OCI-LY7 (cell line): Measurements from ENCODE around the gene PPEF2. TPM values are rescaled to one million over a fixed set of nuclear protein-coding genes. Genes with fewer than 3 reads are reported as not detected.

ENCODE experiments used
- Bru-seq: library from RNA; stranded (reverse); fragments of 400-500 nt; gene quantifications from one replicate; lab custom pipeline; 2021; lab: Mats Ljungman, UMichigan
- BruChase-seq, 2 experiments: library from RNA; stranded (reverse); fragments of 400-500 nt; gene quantifications; one replicate each; lab custom pipeline; 2021; lab: Mats Ljungman, UMichigan
- BruUV-seq: library from RNA; stranded (reverse); fragments of 400-500 nt; replicated peaks from 2 replicates; lab custom pipeline; 2021; lab: Mats Ljungman, UMichigan
- CTCF ChIA-PET: fragments of 300-600 bp; sonication (Branson Sonifier 250); formaldehyde crosslinking; loops from one replicate; lab custom pipeline; 2022; ENCODE audit warnings: antibody characterized with exemption; ENCODE audit not compliant: unreplicated experiment; lab: Charles Lee
- POLR2A ChIA-PET: fragments of 300-600 bp; sonication (Branson Sonifier 250); formaldehyde crosslinking; loops from one replicate; lab custom pipeline; 2022; ENCODE audit warnings: antibody characterized with exemption; lab: Charles Lee
- DNase-seq: peaks from one replicate; pipeline ENCODE4 v3.0.0-alpha.2; 2015; ENCODE audit warnings: low spot score
- H2AFZ ChIP-seq: fragments of 200-600 bp; sonication (generic), shearing (Covaris generic); 2 replicates; pipeline ENCODE4 v1.6.1; 2014; ENCODE audit warnings: mild to moderate bottlenecking, antibody characterized with exemption, low read length, moderate library complexity
- H3K27ac ChIP-seq: fragments of 200-600 bp; sonication (generic); 2 replicates; pipeline ENCODE4 v1.5.1; 2014; ENCODE audit warnings: mixed run types, low read depth, mild to moderate bottlenecking, moderate library complexity, low read length, inconsistent platforms; ENCODE audit not compliant: poor library complexity, severe bottlenecking
- H3K36me3 ChIP-seq: fragments of 200-600 bp; sonication (generic); 2 replicates; pipeline ENCODE4 v1.6.1; 2014; ENCODE audit warnings: mild to moderate bottlenecking, antibody characterized with exemption, low read length, moderate library complexity, mixed read lengths; ENCODE audit not compliant: insufficient read depth
- H3K4me1 ChIP-seq: fragments of 200-600 bp; sonication (generic); 2 replicates; pipeline ENCODE4 v1.5.1; 2014; ENCODE audit warnings: mild to moderate bottlenecking, low read length; ENCODE audit not compliant: insufficient read depth, poor library complexity, severe bottlenecking
- H3K4me2 ChIP-seq: fragments of 200-600 bp; sonication (generic); 2 replicates; pipeline ENCODE4 v1.6.1; 2014; ENCODE audit warnings: mild to moderate bottlenecking, low read length
- H3K4me3 ChIP-seq: fragments of 200-600 bp; sonication (generic); 2 replicates; pipeline ENCODE4 v1.5.1; 2014; ENCODE audit warnings: mild to moderate bottlenecking, low read depth, low read length; ENCODE audit not compliant: poor library complexity, severe bottlenecking
- H3K79me2 ChIP-seq: fragments of 200-600 bp; sonication (generic); 2 replicates; pipeline ENCODE4 v1.6.1; 2016; ENCODE audit warnings: low read depth, mild to moderate bottlenecking, low read length, moderate library complexity, mixed read lengths; ENCODE audit not compliant: insufficient read depth
- H3K9me2 ChIP-seq: fragments of 200-600 bp; sonication (generic); 2 replicates; pipeline ENCODE4 v1.6.1; 2016; ENCODE audit warnings: mild to moderate bottlenecking, low read length, mixed read lengths; ENCODE audit not compliant: insufficient read depth
- H3K9me3 ChIP-seq: fragments of 200-600 bp; sonication (generic); 2 replicates; pipeline ENCODE4 v1.6.1; 2014; ENCODE audit warnings: mild to moderate bottlenecking, mixed run types, low read length, mixed read lengths
- H4K20me1 ChIP-seq: fragments of 200-600 bp; sonication (generic); 2 replicates; pipeline ENCODE4 v1.6.1; 2014; ENCODE audit warnings: mild to moderate bottlenecking, antibody characterized with exemption, low read length, moderate library complexity, mixed read lengths; ENCODE audit not compliant: insufficient read depth
- CTCF ChIP-seq: fragments of 200-600 bp; sonication (generic); conservative IDR thresholded peaks from 2 replicates; pipeline ENCODE4 v1.5.1; 2014; ENCODE audit warnings: mild to moderate bottlenecking, antibody characterized with exemption, low read length, moderate library complexity, mixed read lengths
- EZH2phosphoT487 ChIP-seq: fragments of 200-600 bp; sonication (generic); IDR thresholded peaks from 2 replicates; pipeline ENCODE4 v1.6.1; 2018; ENCODE audit warnings: low read depth, borderline replicate concordance, mild to moderate bottlenecking, mixed run types, antibody characterized with exemption, low read length, moderate library complexity, mixed read lengths
- intact Hi-C: fragments of 100-400 bp; cut with micrococcal nuclease; formaldehyde crosslinking; loops from one replicate; pipeline ENCODE4 v1.10.0; 2022; ENCODE audit not compliant: unreplicated experiment
- long read RNA-seq: library from polyadenylated mRNA; stranded (forward); transcript quantifications from one replicate; pipeline ENCODE4 v2.0.0, GENCODE V29; 2022
- total RNA-seq, 2 experiments: library from RNA; depleted of rRNA in 1 of 2; stranded (reverse); fragments of >200 nt in 1 of 2; shearing (Covaris generic) in 1 of 2; gene quantifications; 2 replicates each; pipeline ENCODE4 v1.2.3, GENCODE V29; 2014 to 2022

PPEF2 gene
- total RNA-seq (2014; rRNA removed; shearing (Covaris generic)) (not detected in 2 replicates), total RNA-seq (2022) (0.42 TPM in 1 of 2 replicates, not detected in the other), Bru-seq, nascent RNA (percentile 3 among the genes with signal in this experiment), BruChase-seq, experiment 1, labeled RNA remaining after a 6-hour chase (percentile 8 among the genes with signal in this experiment), BruChase-seq, experiment 2, labeled RNA remaining after a 2-hour chase (percentile 9 among the genes with signal in this experiment)
- long read RNA-seq, result 0 reads

GRCh38 chr4:75902352-75902751, at the start of gene PPEF2:
TSS of gene PPEF2 (minus strand) at chr4:75902452. CDS start at chr4:75896325, 6,127 bp downstream.
- BruUV-seq, result no TSS peak
- Histone ChIP-seq H3K4me1 (peaks cover 14% of the 10 kb centered on the region), H3K27ac (no peak within 1 kb of the TSS), H3K36me3 (no peaks in the 10 kb centered on the region), H2AFZ (no peak within 1 kb of the TSS), H3K79me2 (no peaks in the 10 kb centered on the region), H3K4me2 (peak within 1 kb of the TSS; percentile 46), H3K9me3 (no peaks in the 10 kb centered on the region), H3K9me2 (no peaks in the 10 kb centered on the region), H3K4me3 (no peak within 1 kb of the TSS), H4K20me1 (no peaks in the 10 kb centered on the region)
- no peak for TF ChIP-seq CTCF
- no peak for TF ChIP-seq EZH2phosphoT487
- ChIA-PET CTCF (no interaction called here), POLR2A (interaction anchor here (0.7 kb wide), 1 partner anchor 1446 kb away, joined by 3 read pairs; no protein-coding TSS in a partner anchor)
- intact Hi-C loops, result no loop called here
- DNase-seq, result no peak

DNA sequence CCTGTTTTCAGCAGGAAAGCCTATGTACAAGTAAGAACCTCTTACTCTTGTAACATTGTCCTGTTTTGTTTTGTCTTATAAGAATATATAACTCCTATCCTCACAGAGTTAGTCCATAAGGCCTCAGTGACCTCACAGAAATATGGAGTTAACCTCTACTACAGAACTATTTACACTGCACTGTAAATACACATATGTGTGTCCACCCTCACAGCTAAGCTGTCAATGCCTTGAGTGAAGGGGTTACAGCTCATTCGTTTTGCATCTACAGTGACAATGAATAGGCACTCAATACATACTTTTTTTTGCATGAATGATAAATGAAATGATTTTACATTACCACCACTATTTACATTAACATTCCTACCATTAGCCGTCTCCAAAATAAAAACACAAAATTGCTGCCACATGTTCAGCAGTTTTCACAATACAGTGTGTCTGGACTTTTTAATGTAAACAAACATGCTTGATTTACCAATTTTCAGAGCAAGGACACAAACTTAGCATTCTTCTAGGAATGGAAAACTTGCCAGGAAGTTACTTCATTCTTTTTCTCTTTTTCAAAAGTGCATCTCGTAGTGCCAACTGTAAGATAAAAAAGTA, 48.1 kb upstream of the PPEF2 start:
- Histone ChIP-seq H3K9me3 (no peaks in the 10 kb centered on the region), H2AFZ (no peak overlapping the region), H3K4me1 (peaks cover 10% of the 10 kb centered on the region), H3K4me3 (no peak overlapping the region), H3K79me2 (no peaks in the 10 kb centered on the region), H4K20me1 (no peaks in the 10 kb centered on the region), H3K9me2 (no peaks in the 10 kb centered on the region), H3K27ac (no peak overlapping the region), H3K36me3 (peaks cover 89% of the 10 kb centered on the region), H3K4me2 (no peak overlapping the region)
- intact Hi-C loops, result no loop called here
- no peak for DNase-seq
- TF ChIP-seq EZH2phosphoT487 (no peak), CTCF (no peak)
- CTCF ChIA-PET, result no interaction called here
- POLR2A ChIA-PET, result interaction anchor here (0.6 to 0.9 kb wide), 6 partner anchors 17 to 1131 kb away, joined by 3 to 5 read pairs (median 4); no protein-coding TSS in a partner anchor
- TSS peak; percentile 62 for BruUV-seq
